Skeletal muscle tissue (tissue), 4 donors: ENCODE measurements around the gene COPS7A. TPM values are rescaled to one million over a fixed set of nuclear protein-coding genes. Genes with fewer than 3 reads are reported as not detected.

Source experiments
- H3K27ac ChIP-seq: one replicate; pipeline ENCODE4 v1.7.0; 2013; ENCODE audit warnings: mild to moderate bottlenecking, low read depth, low read length, inconsistent platforms
- H3K27me3 ChIP-seq, 3 donors: one replicate each; pipeline ENCODE4 v1.7.0; 2013; ENCODE audit warnings: low read length in 3 of 3; ENCODE audit not compliant: control insufficient read depth in 3 of 3, insufficient read depth in 3 of 3
- H3K36me3 ChIP-seq, 3 donors: one replicate each; pipeline ENCODE4 v1.7.0; 2013; ENCODE audit warnings: low read length in 3 of 3; ENCODE audit not compliant: control insufficient read depth in 3 of 3, insufficient read depth in 3 of 3
- H3K4me1 ChIP-seq, 3 donors: one replicate each; pipeline ENCODE4 v1.7.0; 2013; ENCODE audit warnings: low read length in 3 of 3, mild to moderate bottlenecking in 3 of 3; ENCODE audit not compliant: control insufficient read depth in 3 of 3, insufficient read depth in 3 of 3
- H3K4me3 ChIP-seq, 3 donors: one replicate each; pipeline ENCODE4 v1.7.0; 2013; ENCODE audit warnings: low read length in 3 of 3
- H3K9ac ChIP-seq, 3 donors: one replicate each; pipeline ENCODE4 v1.7.0; 2013; ENCODE audit warnings: low read length in 3 of 3, mild to moderate bottlenecking in 3 of 3, moderate library complexity in 2 of 3, low read depth in 1 of 3
- H3K9me3 ChIP-seq, 3 donors: one replicate each; pipeline ENCODE4 v1.7.0; 2013; ENCODE audit warnings: low read length in 3 of 3; ENCODE audit not compliant: control insufficient read depth in 3 of 3
- total RNA-seq: library from RNA; depleted of rRNA; stranded (reverse); fragments of >200 nt; gene quantifications from one replicate; pipeline ENCODE4 v1.2.3, GENCODE V29; 2014
- donor health status: Osteomylitis.

The COPS7A gene
- total RNA-seq, 1 donor from 2014 or later, result 30.8 TPM

GRCh38 chr12:6747216-6747615, 23.4 kb downstream of the COPS7A start:
- Histone ChIP-seq H3K4me1 (peaks cover 10 to 16% (median 11%) of the 10 kb centered on the region in 3 donors), H3K27ac (no peak overlapping the region), H3K9ac (no peak overlapping the region), H3K27me3 (no peaks in the 10 kb centered on the region), H3K4me3 (no peak overlapping the region), H3K9me3 (no peaks in the 10 kb centered on the region), H3K36me3 (peaks cover 50 to 56% (median 54%) of the 10 kb centered on the region in 3 donors)

- Histone ChIP-seq H3K27ac (no peak overlapping the region), H3K9me3 (no peaks in the 10 kb centered on the region), H3K27me3 (no peaks in the 10 kb centered on the region), H3K4me1 (peaks cover 14 to 20% (median 20%) of the 10 kb centered on the region in 3 donors), H3K9ac (no peak overlapping the region), H3K4me3 (no peak overlapping the region), H3K36me3 (peaks cover 50 to 56% (median 54%) of the 10 kb centered on the region in 3 donors)
These were observed 24.9 kb downstream of the COPS7A start for GRCh38 chr12:6748761-6749160.

GRCh38 chr12:6750506-6750905, 26.7 kb downstream of the COPS7A start:
- peaks cover 17 to 25% (median 23%) of the 10 kb centered on the region in 3 donors for H3K4me1 ChIP-seq
- no peaks in the 10 kb centered on the region for H3K9me3 ChIP-seq
- H3K4me3 ChIP-seq, result no peak overlapping the region
- peaks cover 50 to 56% (median 54%) of the 10 kb centered on the region in 3 donors for H3K36me3 ChIP-seq
- no peak overlapping the region for H3K9ac ChIP-seq
- no peaks in the 10 kb centered on the region for H3K27me3 ChIP-seq
- no peak overlapping the region for H3K27ac ChIP-seq

GRCh38 chr12:6751767-6752166, 27.9 kb downstream of the COPS7A start:
- H3K27ac ChIP-seq, result peak overlapping the region; percentile 100
- H3K4me3 ChIP-seq, result peak overlapping the region; percentile 96 to 98 (median 97)
- H3K9me3 ChIP-seq, result no peaks in the 10 kb centered on the region
- H3K27me3 ChIP-seq, result no peaks in the 10 kb centered on the region
- H3K9ac ChIP-seq, result peak overlapping the region; percentile 97 to 99 (median 99)
- H3K36me3 ChIP-seq, result peaks cover 44 to 51% (median 49%) of the 10 kb centered on the region in 3 donors
- H3K4me1 ChIP-seq, result peaks cover 11 to 18% (median 18%) of the 10 kb centered on the region in 3 donors

GRCh38 chr12:6752167-6752920, 28.5 kb downstream of the COPS7A start:
- Histone ChIP-seq H3K4me1 (peaks cover 11 to 18% (median 14%) of the 10 kb centered on the region in 3 donors), H3K27me3 (no peaks in the 10 kb centered on the region), H3K9me3 (no peaks in the 10 kb centered on the region), H3K4me3 (peak overlapping the region; percentile 96 to 98 (median 97)), H3K9ac (peak overlapping the region; percentile 97 to 99 (median 99)), H3K36me3 (peaks cover 40 to 46% (median 44%) of the 10 kb centered on the region in 3 donors), H3K27ac (peak overlapping the region; percentile 100)

- Histone ChIP-seq H3K9ac (peak within 1 kb of the TSS; percentile 99), H3K4me3 (peak within 1 kb of the TSS; percentile 96 to 98 (median 97)), H3K9me3 (no peaks in the 10 kb centered on the region), H3K27ac (peak within 1 kb of the TSS; percentile 100), H3K36me3 (peaks cover 32 to 38% (median 36%) of the 10 kb centered on the region in 3 donors), H3K4me1 (peaks cover 11 to 18% (median 14%) of the 10 kb centered on the region in 3 donors), H3K27me3 (no peaks in the 10 kb centered on the region)
These were observed 29.3 kb downstream of the COPS7A start, which contains the start of gene MLF2 for GRCh38 chr12:6752921-6753771. MLF2 (minus strand) TSS chr12:6753141; CDS start chr12:6752334, 807 bp downstream.

- H3K9ac ChIP-seq, result peak overlapping the region; percentile 99
- H3K4me3 ChIP-seq, result peak overlapping the region; percentile 31 to 98 (median 38)
- H3K27me3 ChIP-seq, result no peaks in the 10 kb centered on the region
- peaks cover 25 to 32% (median 29%) of the 10 kb centered on the region in 3 donors for H3K36me3 ChIP-seq
- no peaks in the 10 kb centered on the region for H3K9me3 ChIP-seq
- peaks cover 11 to 18% (median 14%) of the 10 kb centered on the region in 3 donors for H3K4me1 ChIP-seq
- H3K27ac ChIP-seq, result peak overlapping the region; percentile 100
These were observed 30.0 kb downstream of the COPS7A start for GRCh38 chr12:6753772-6754356.

- H3K9ac ChIP-seq, result no peak overlapping the region
- H3K9me3 ChIP-seq, result no peaks in the 10 kb centered on the region
- H3K36me3 ChIP-seq, result peaks cover 20 to 27% (median 24%) of the 10 kb centered on the region in 3 donors
- peak overlapping the region; percentile 100 for H3K27ac ChIP-seq
- no peak overlapping the region for H3K4me3 ChIP-seq
- H3K4me1 ChIP-seq, result peaks cover 11 to 18% (median 14%) of the 10 kb centered on the region in 3 donors
- H3K27me3 ChIP-seq, result no peaks in the 10 kb centered on the region
These were observed 30.6 kb downstream of the COPS7A start for GRCh38 chr12:6754411-6754810.

- no peak overlapping the region for H3K4me3 ChIP-seq
- peaks cover 0 to under 1% (median 0%) of the 10 kb centered on the region in 3 donors for H3K36me3 ChIP-seq
- no peaks in the 10 kb centered on the region for H3K27me3 ChIP-seq
- H3K4me1 ChIP-seq, result peaks cover 7 to 13% (median 9%) of the 10 kb centered on the region in 3 donors
- no peak overlapping the region for H3K9ac ChIP-seq
- no peaks in the 10 kb centered on the region for H3K9me3 ChIP-seq
- no peak overlapping the region for H3K27ac ChIP-seq
These were observed 33.3 kb downstream of the COPS7A start for GRCh38 chr12:6757028-6757690.
